ENCODE data around the gene OR56A1. TPM values are rescaled to one million over a fixed set of nuclear protein-coding genes. Genes with fewer than 3 reads are reported as not detected.

OR56A1 gene
- total and polyA plus RNA-seq, 2 of the 4 experiments (the other 2 are of a cell fraction): not detected

- H3K14ac ChIP-seq (replicated peaks; ENCODE audit: low read depth, low read length): no peak within 1 kb of the TSS
- H3K9me3 ChIP-seq (ENCODE audit: control insufficient read depth, insufficient read depth, low read length): no peaks in the 10 kb centered on the region
- H3K79me1 ChIP-seq (ENCODE audit: low read depth in 1 of 2, low read length in 2 of 2): no peaks in the 10 kb centered on the region
- H2BK20ac ChIP-seq (ENCODE audit: low read depth, low read length): no peak within 1 kb of the TSS
- no peaks in the 10 kb centered on the region for H3K36me3 ChIP-seq (ENCODE audit: control insufficient read depth, insufficient read depth, low read length)
- H2BK5ac ChIP-seq (ENCODE audit: low read depth, low read length, poor library complexity, severe bottlenecking): no peak within 1 kb of the TSS
- in situ Hi-C loops (cut with MboI; ENCODE audit: low sequenced_read_pairs): no loop called here
- no peak within 1 kb of the TSS for H2AFZ ChIP-seq (replicated peaks; ENCODE audit: low read length, poor library complexity)
- no peak within 1 kb of the TSS for H3K23ac ChIP-seq (ENCODE audit: low read depth, low read length)
- H2AK5ac ChIP-seq (ENCODE audit: low read depth, low read length): no peak within 1 kb of the TSS
- no peak within 1 kb of the TSS for H2BK15ac ChIP-seq (ENCODE audit: low read depth, low read length)
- BruUV-seq (replicated peaks): no TSS peak
- dilution Hi-C loops (cut with HindIII; ENCODE audit: low sequenced_read_pairs, unreplicated experiment): no loop called here
- no peak for ATAC-seq (ENCODE audit: low read depth)
- H4K20me1 ChIP-seq (ENCODE audit: insufficient read depth, low read length): no peaks in the 10 kb centered on the region
- no peak within 1 kb of the TSS for H4K91ac ChIP-seq (ENCODE audit: insufficient read depth, low read depth, low read length)
- ChIA-PET POLR2A (ENCODE audit: unreplicated experiment) (no interaction called here), CTCF (no interaction called here)
- no peaks in the 10 kb centered on the region for H3K27me3 ChIP-seq (ENCODE audit: control insufficient read depth, insufficient read depth, low read length)
- no peaks in the 10 kb centered on the region for H3K9me1 ChIP-seq (ENCODE audit: insufficient read depth, low read length)
- no peak within 1 kb of the TSS for H2BK120ac ChIP-seq (ENCODE audit: low read depth, low read length)
- TF ChIP-seq POLR2A (IDR thresholded peaks at IDR 0.05; ENCODE audit: low read depth, low read length) (no peak), MXI1 (IDR thresholded peaks at IDR 0.05; ENCODE audit: borderline replicate concordance, low read depth, low read length) (no peak), NFE2L2 (IDR thresholded peaks at IDR 0.05; ENCODE audit: low read depth, low read length) (no peak), MAFK (IDR thresholded peaks at IDR 0.05; ENCODE audit: low read depth, low read length) (no peak), CHD1 (IDR thresholded peaks at IDR 0.05; ENCODE audit: low read depth, low read length) (no peak), RAD21 (IDR thresholded peaks at IDR 0.05; ENCODE audit: low read length) (no peak), BHLHE40 (IDR thresholded peaks at IDR 0.05; ENCODE audit: low read depth, low read length) (no peak), CEBPB (IDR thresholded peaks at IDR 0.05; ENCODE audit: low read depth, low read length) (no peak), RCOR1 (IDR thresholded peaks at IDR 0.05; ENCODE audit: insufficient replicate concordance, low read length) (no peak), RFX5 (IDR thresholded peaks at IDR 0.05; ENCODE audit: low read depth, low read length) (no peak), ELK1 (IDR thresholded peaks at IDR 0.05; ENCODE audit: borderline replicate concordance, low read depth, low read length) (no peak)
- TF ChIP-seq, protein P1, sequence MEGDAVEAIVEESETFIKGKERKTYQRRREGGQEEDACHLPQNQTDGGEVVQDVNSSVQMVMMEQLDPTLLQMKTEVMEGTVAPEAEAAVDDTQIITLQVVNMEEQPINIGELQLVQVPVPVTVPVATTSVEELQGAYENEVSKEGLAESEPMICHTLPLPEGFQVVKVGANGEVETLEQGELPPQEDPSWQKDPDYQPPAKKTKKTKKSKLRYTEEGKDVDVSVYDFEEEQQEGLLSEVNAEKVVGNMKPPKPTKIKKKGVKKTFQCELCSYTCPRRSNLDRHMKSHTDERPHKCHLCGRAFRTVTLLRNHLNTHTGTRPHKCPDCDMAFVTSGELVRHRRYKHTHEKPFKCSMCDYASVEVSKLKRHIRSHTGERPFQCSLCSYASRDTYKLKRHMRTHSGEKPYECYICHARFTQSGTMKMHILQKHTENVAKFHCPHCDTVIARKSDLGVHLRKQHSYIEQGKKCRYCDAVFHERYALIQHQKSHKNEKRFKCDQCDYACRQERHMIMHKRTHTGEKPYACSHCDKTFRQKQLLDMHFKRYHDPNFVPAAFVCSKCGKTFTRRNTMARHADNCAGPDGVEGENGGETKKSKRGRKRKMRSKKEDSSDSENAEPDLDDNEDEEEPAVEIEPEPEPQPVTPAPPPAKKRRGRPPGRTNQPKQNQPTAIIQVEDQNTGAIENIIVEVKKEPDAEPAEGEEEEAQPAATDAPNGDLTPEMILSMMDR (conservative IDR thresholded peaks at IDR 0.05; ENCODE audit: low read depth, low read length): no peak
- TF ChIP-seq, protein P2, sequence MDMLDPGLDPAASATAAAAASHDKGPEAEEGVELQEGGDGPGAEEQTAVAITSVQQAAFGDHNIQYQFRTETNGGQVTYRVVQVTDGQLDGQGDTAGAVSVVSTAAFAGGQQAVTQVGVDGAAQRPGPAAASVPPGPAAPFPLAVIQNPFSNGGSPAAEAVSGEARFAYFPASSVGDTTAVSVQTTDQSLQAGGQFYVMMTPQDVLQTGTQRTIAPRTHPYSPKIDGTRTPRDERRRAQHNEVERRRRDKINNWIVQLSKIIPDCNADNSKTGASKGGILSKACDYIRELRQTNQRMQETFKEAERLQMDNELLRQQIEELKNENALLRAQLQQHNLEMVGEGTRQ (IDR thresholded peaks at IDR 0.05; ENCODE audit: low read depth, low read length): no peak
- no peak within 1 kb of the TSS for H4K5ac ChIP-seq (ENCODE audit: low read depth, low read length)
- H3K18ac ChIP-seq (ENCODE audit: low read depth, low read length): no peak within 1 kb of the TSS
- DNase-seq: no peak
- no peak within 1 kb of the TSS for H3K27ac ChIP-seq (ENCODE audit: insufficient read depth, low read length)
- H2AK9ac ChIP-seq (replicated peaks; ENCODE audit: low read depth, low read length, poor library complexity): no peak within 1 kb of the TSS
- no peak within 1 kb of the TSS for H3K56ac ChIP-seq (ENCODE audit: extremely low read depth, insufficient read depth, low read length)
- no peak within 1 kb of the TSS for H3K4me2 ChIP-seq (ENCODE audit: low read depth, low read length)
- no peak within 1 kb of the TSS for H4K8ac ChIP-seq (ENCODE audit: low read depth in 2 of 2, low read length in 2 of 2)
- no peaks in the 10 kb centered on the region for H3K4me1 ChIP-seq (ENCODE audit: control insufficient read depth, insufficient read depth, low read length)
- H3K4me3 ChIP-seq (ENCODE audit: insufficient read depth, low read depth, low read length): no peak within 1 kb of the TSS
- H3K4ac ChIP-seq (ENCODE audit: low read depth, low read length): no peak within 1 kb of the TSS
- H3K9ac ChIP-seq (ENCODE audit: low read depth, low read length): no peak within 1 kb of the TSS
- intact Hi-C loops (cut with micrococcal nuclease): no loop called here
These were observed 23.7 kb downstream of the OR56A1 start, which contains the start of gene OR56A4 for GRCh38 chr11:6006846-6007245. Gene OR56A4 (minus strand): TSS chr11:6006946. CDS start chr11:6002992, 3,954 bp downstream.

Data from IMR-90 (cell line).